Thyroid gland (tissue), 4 donors: ENCODE data around the gene SART3. TPM values are rescaled to one million over a fixed set of nuclear protein-coding genes. Genes with fewer than 3 reads are reported as not detected.
A peak's percentile ranks its signal among the peaks of the same experiment; 100 is the strongest.

Experiments
- DNase-seq, 2 donors: peaks; one replicate each; pipeline ENCODE4 v3.0.0-alpha.2; 2019
- H3K27ac ChIP-seq, 3 donors: fragments of 200-600 bp; sonication (generic); 1 replicate in 2 of 3; 2 replicates in 1 of 3; pipeline ENCODE4 v1.5.1; 2016 to 2019; ENCODE audit warnings: mild to moderate bottlenecking in 1 of 3, moderate library complexity in 1 of 3
- H3K27me3 ChIP-seq: fragments of 200-600 bp; sonication (generic); one replicate; pipeline ENCODE4 v1.5.1; 2019
- H3K36me3 ChIP-seq, 2 donors: fragments of 200-600 bp; sonication (generic); one replicate each; pipeline ENCODE4 v1.5.1; 2016 to 2019
- H3K4me1 ChIP-seq, 2 donors: fragments of 200-600 bp; sonication (generic); one replicate each; pipeline ENCODE4 v1.5.1; 2017 to 2019
- H3K4me3 ChIP-seq, 3 donors: fragments of 200-600 bp; sonication (generic); replicated peaks in 1 of 3; 1 replicate in 2 of 3; 2 replicates in 1 of 3; pipeline ENCODE4 v1.5.1; 2016; ENCODE audit warnings: mild to moderate bottlenecking in 1 of 3
- H3K9me3 ChIP-seq: fragments of 200-600 bp; sonication (generic); one replicate; pipeline ENCODE4 v1.5.1; 2017
- POLR2A ChIP-seq, 2 donors: fragments of 450-650 bp; IDR thresholded peaks; one replicate each; pipeline ENCODE4 v1.6.1; 2017; ENCODE audit warnings: antibody characterized with exemption in 2 of 2, mild to moderate bottlenecking in 2 of 2, moderate library complexity in 1 of 2
- WGBS, 2 donors: methylation state at CpG; one replicate each; pipeline ENCODE4 v1.1.5; 2017; 5-methylcytosine and 5-hydroxymethylcytosine counted together
- intact Hi-C: fragments of 100-400 bp; cut with DNase I; formaldehyde crosslinking; loops from one replicate; pipeline ENCODE4 v1.15.1; 2023
- total RNA-seq, 4 donors: library from RNA; depleted of rRNA; stranded (reverse); fragments of >200 nt; gene quantifications; one replicate each; pipeline ENCODE4 v1.2.3, GENCODE V29; 2016
- TF ChIP-seq, protein P1 (sequence below), 6 experiments: fragments of 200-600 bp in 3 of 6; fragments of 450-650 bp in 3 of 6; sonication (generic) in 3 of 6; IDR thresholded peaks; one replicate each; pipeline ENCODE4 v1.5.1; 2016 to 2019; ENCODE audit warnings: antibody characterized with exemption in 6 of 6, mild to moderate bottlenecking in 2 of 6, inconsistent platforms in 1 of 6, moderate library complexity in 1 of 6

Gene SART3
- total RNA-seq, 4 donors from 2014 or later: 64.2 to 117 (median 80.0) TPM

GRCh38 chr12:108505129-108505528, 55.8 kb downstream of the SART3 start:
- Histone ChIP-seq H3K4me1 (no peaks in the 10 kb centered on the region), H3K4me3 (no peak overlapping the region), H3K9me3 (no peaks in the 10 kb centered on the region), H3K27me3 (no peaks in the 10 kb centered on the region), H3K27ac (no peak overlapping the region), H3K36me3 (no peaks in the 10 kb centered on the region)
- DNase-seq: no peak
- intact Hi-C loops: no loop called here
- TF ChIP-seq, protein P1, sequence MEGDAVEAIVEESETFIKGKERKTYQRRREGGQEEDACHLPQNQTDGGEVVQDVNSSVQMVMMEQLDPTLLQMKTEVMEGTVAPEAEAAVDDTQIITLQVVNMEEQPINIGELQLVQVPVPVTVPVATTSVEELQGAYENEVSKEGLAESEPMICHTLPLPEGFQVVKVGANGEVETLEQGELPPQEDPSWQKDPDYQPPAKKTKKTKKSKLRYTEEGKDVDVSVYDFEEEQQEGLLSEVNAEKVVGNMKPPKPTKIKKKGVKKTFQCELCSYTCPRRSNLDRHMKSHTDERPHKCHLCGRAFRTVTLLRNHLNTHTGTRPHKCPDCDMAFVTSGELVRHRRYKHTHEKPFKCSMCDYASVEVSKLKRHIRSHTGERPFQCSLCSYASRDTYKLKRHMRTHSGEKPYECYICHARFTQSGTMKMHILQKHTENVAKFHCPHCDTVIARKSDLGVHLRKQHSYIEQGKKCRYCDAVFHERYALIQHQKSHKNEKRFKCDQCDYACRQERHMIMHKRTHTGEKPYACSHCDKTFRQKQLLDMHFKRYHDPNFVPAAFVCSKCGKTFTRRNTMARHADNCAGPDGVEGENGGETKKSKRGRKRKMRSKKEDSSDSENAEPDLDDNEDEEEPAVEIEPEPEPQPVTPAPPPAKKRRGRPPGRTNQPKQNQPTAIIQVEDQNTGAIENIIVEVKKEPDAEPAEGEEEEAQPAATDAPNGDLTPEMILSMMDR (IDR thresholded peaks at IDR 0.05): no peak
- TF ChIP-seq POLR2A (IDR thresholded peaks at IDR 0.05): no peak
- WGBS, 2 donors: 70 to 71% methylated on average over 7 of the region's 7 CpGs

DNA sequence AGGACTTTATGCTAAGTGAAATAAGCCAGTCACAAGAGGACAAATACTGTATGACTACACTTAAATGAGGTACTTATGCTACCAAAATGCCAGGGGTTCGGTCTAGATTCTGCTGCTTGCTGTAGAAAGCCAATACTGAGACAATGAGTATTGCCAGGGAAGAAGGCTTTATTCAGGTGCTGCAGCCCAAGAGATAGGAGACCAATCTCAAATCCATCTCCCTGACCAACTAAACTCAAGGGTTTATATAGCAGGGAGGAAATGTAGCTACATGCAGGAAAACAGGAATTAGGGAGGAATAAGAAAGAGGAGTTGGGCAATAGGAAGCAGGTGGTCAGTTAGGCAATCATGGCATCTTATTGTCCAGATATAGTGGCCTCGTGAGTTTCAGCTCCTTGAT, 58.1 kb downstream of the SART3 start:
- intact Hi-C loops: no loop called here
- no peak for DNase-seq
- Histone ChIP-seq H3K4me1 (no peaks in the 10 kb centered on the region), H3K27ac (no peak overlapping the region), H3K27me3 (no peaks in the 10 kb centered on the region), H3K36me3 (no peaks in the 10 kb centered on the region), H3K4me3 (no peak overlapping the region), H3K9me3 (no peaks in the 10 kb centered on the region)
- no peak for TF ChIP-seq POLR2A (IDR thresholded peaks at IDR 0.05)
- TF ChIP-seq, protein P1 (IDR thresholded peaks at IDR 0.05): no peak
- 76 to 83% methylated on average over 2 of the region's 2 CpGs for WGBS, 2 donors

DNA sequence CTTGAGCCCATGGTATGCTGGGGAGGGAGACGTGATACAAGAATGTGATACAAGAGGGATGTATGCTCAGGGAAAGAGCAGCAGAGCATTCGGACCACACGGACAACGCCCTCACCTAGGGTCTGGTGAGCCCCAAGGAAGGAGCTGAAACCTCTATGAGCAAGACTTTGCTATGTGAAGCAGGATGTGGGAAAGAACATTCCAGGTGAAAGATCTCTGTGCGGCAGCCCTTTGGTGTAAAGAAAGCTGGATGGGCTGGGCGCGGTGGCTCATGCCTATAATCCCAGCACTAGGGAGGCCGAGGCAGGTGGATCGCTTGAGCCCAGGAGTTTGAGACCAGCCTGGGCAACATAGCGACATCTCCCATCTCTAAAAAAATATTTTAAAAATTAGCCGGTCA, 62.8 kb downstream of the SART3 start:
- no peaks in the 10 kb centered on the region for H3K36me3 ChIP-seq
- 78 to 82% methylated on average over 11 of the region's 11 CpGs for WGBS, 2 donors
- no peaks in the 10 kb centered on the region for H3K4me1 ChIP-seq
- H3K4me3 ChIP-seq: no peak overlapping the region
- no peak for TF ChIP-seq POLR2A (IDR thresholded peaks at IDR 0.05)
- TF ChIP-seq, protein P1 (IDR thresholded peaks at IDR 0.05): no peak
- H3K27ac ChIP-seq: no peak overlapping the region
- DNase-seq: no peak
- H3K27me3 ChIP-seq: no peaks in the 10 kb centered on the region
- intact Hi-C loops: no loop called here
- no peaks in the 10 kb centered on the region for H3K9me3 ChIP-seq

GRCh38 chr12:108495823-108496579, 65.0 kb downstream of the SART3 start:
- no peaks in the 10 kb centered on the region for H3K9me3 ChIP-seq
- WGBS, 2 donors: 71 to 74% methylated on average over 10 to 11 of the region's 11 CpGs
- no peaks in the 10 kb centered on the region for H3K36me3 ChIP-seq
- no peak overlapping the region for H3K4me3 ChIP-seq
- no peaks in the 10 kb centered on the region for H3K4me1 ChIP-seq
- no peak for DNase-seq
- TF ChIP-seq, protein P1 (IDR thresholded peaks at IDR 0.05): no peak
- H3K27me3 ChIP-seq: no peaks in the 10 kb centered on the region
- intact Hi-C loops: no loop called here
- no peak overlapping the region for H3K27ac ChIP-seq

- Histone ChIP-seq H3K9me3 (no peaks in the 10 kb centered on the region), H3K27ac (no peak overlapping the region), H3K4me3 (no peak overlapping the region), H3K36me3 (no peaks in the 10 kb centered on the region), H3K4me1 (no peaks in the 10 kb centered on the region), H3K27me3 (no peaks in the 10 kb centered on the region)
- no peak for TF ChIP-seq POLR2A (IDR thresholded peaks at IDR 0.05)
- TF ChIP-seq, protein P1 (IDR thresholded peaks at IDR 0.05): peak in 3 of 6 experiments; percentile 14 to 35 (median 34)
- intact Hi-C loops: no loop called here
- 33 to 44% methylated on average over 1 of the region's 1 CpG for WGBS, 2 donors
- peak in 1 of 2 donors; percentile 9 for DNase-seq
Observed at GRCh38 chr12:108495054-108495453, 65.9 kb downstream of the SART3 start.
